ENCODE results near the gene PSME2. TPM values are rescaled to one million over a fixed set of nuclear protein-coding genes. Genes with fewer than 3 reads are reported as not detected.

The PSME2 gene
- total RNA-seq, 1 donor from 2014 or later = 144 TPM

DNA sequence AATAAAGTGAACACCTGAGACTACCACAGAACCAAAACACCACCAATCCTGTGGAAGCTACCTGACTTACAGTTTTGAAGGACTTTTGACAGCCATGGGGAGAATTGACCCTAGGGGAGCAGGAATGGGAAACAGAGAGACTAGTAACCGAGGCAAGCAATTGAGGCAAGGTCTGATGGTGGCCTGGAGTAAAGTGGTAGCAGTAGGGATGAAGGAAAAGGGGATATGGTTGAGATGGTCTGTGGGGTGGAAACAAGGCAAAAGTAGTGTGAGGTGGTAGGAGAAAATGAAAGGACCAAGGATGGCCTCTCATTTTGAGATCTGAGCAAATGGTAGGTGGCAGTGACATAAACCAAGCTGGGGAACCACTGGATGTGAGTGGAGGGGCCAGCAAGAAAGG is 10.4 kb upstream of the PSME2 start:
- ATAC-seq (no peak), DNase-seq (no peak)
- H3K9me3 ChIP-seq = no peaks in the 10 kb centered on the region
- no peak overlapping the region for H3K27ac ChIP-seq
- no peak overlapping the region for H3K4me3 ChIP-seq
- TF ChIP-seq, protein P1, sequence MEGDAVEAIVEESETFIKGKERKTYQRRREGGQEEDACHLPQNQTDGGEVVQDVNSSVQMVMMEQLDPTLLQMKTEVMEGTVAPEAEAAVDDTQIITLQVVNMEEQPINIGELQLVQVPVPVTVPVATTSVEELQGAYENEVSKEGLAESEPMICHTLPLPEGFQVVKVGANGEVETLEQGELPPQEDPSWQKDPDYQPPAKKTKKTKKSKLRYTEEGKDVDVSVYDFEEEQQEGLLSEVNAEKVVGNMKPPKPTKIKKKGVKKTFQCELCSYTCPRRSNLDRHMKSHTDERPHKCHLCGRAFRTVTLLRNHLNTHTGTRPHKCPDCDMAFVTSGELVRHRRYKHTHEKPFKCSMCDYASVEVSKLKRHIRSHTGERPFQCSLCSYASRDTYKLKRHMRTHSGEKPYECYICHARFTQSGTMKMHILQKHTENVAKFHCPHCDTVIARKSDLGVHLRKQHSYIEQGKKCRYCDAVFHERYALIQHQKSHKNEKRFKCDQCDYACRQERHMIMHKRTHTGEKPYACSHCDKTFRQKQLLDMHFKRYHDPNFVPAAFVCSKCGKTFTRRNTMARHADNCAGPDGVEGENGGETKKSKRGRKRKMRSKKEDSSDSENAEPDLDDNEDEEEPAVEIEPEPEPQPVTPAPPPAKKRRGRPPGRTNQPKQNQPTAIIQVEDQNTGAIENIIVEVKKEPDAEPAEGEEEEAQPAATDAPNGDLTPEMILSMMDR (IDR thresholded peaks at IDR 0.05) = no peak
- peaks cover 9% of the 10 kb centered on the region for H3K4me1 ChIP-seq
- H3K27me3 ChIP-seq (ENCODE audit: low read depth) = no peaks in the 10 kb centered on the region
- intact Hi-C loops (cut with DNase I) = no loop called here
- H3K36me3 ChIP-seq = peaks cover 87% of the 10 kb centered on the region

GRCh38 chr14:24155100-24155499 is 8.7 kb upstream of the PSME2 start:
- intact Hi-C loops (cut with DNase I) = no loop called here
- Histone ChIP-seq H3K27me3 (ENCODE audit: low read depth) (no peaks in the 10 kb centered on the region), H3K4me1 (no peaks in the 10 kb centered on the region), H3K36me3 (peaks cover 96% of the 10 kb centered on the region), H3K27ac (no peak overlapping the region), H3K4me3 (no peak overlapping the region), H3K9me3 (no peaks in the 10 kb centered on the region)
- TF ChIP-seq, protein P1 (IDR thresholded peaks at IDR 0.05) = no peak
- ATAC-seq = no peak
- no peak for DNase-seq

- H3K4me1 ChIP-seq = peaks cover 24% of the 10 kb centered on the region
- DNase-seq = no peak
- H3K4me3 ChIP-seq = no peak overlapping the region
- no peak overlapping the region for H3K27ac ChIP-seq
- peaks cover 83% of the 10 kb centered on the region for H3K36me3 ChIP-seq
- TF ChIP-seq, protein P1 (IDR thresholded peaks at IDR 0.05) = no peak
- ATAC-seq = no peak
- no peaks in the 10 kb centered on the region for H3K27me3 ChIP-seq (ENCODE audit: low read depth)
- intact Hi-C loops (cut with DNase I) = no loop called here
- H3K9me3 ChIP-seq = no peaks in the 10 kb centered on the region
Observed at GRCh38 chr14:24151404-24152080, 5.1 kb upstream of the PSME2 start.

DNA sequence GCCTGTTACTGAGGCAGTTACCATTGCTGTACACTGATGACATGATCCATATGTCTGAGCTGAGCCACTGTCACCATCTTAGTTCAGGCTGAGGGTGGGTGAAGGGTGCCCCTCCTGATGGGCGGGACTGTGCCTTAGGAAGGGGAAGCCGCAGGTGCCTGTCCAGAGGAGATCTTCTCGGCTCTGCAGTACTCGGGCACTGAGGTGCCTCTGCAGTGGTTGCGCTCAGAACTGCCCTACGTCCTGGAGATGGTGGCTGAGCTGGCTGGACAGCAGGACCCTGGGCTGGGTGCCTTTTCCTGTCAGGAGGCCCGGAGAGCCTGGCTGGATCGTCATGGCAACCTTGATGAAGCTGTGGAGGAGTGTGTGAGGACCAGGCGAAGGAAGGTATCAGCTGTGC is 4.6 kb upstream of the PSME2 start:
- Histone ChIP-seq H3K4me3 (no peak overlapping the region), H3K27me3 (ENCODE audit: low read depth) (no peaks in the 10 kb centered on the region), H3K9me3 (no peaks in the 10 kb centered on the region), H3K36me3 (peaks cover 78% of the 10 kb centered on the region), H3K27ac (no peak overlapping the region), H3K4me1 (peaks cover 24% of the 10 kb centered on the region)
- intact Hi-C loops (cut with DNase I) = no loop called here
- DNase-seq (no peak), ATAC-seq (no peak)
- TF ChIP-seq, protein P1 (IDR thresholded peaks at IDR 0.05) = no peak

GRCh38 chr14:24150567-24150966 is 4.2 kb upstream of the PSME2 start:
- H3K27ac ChIP-seq = no peak overlapping the region
- no peak for ATAC-seq

More at GRCh38 chr14:24150567-24150966, 4.2 kb upstream of the PSME2 start:
- intact Hi-C loops (cut with DNase I) = no loop called here
- Histone ChIP-seq H3K4me3 (no peak overlapping the region), H3K27me3 (ENCODE audit: low read depth) (no peaks in the 10 kb centered on the region), H3K36me3 (peaks cover 73% of the 10 kb centered on the region), H3K9me3 (no peaks in the 10 kb centered on the region), H3K4me1 (peaks cover 29% of the 10 kb centered on the region)
- TF ChIP-seq, protein P1 (IDR thresholded peaks at IDR 0.05) = no peak
- DNase-seq = no peak
